Stomach (tissue), 9 donors: ENCODE results near the gene TRAPPC6A. TPM values are rescaled to one million over a fixed set of nuclear protein-coding genes. Genes with fewer than 3 reads are reported as not detected.

Experiments
- DNase-seq, 2 donors: peaks; one replicate each; pipeline versions ENCODE4 v3.0.0 to v3.0.0-alpha.2; 2013 to 2019
- H3K27ac ChIP-seq, 5 donors: fragments of 200-600 bp in 4 of 5; sonication (generic) in 4 of 5; one replicate each; pipeline ENCODE4 v1.5.1; 2013 to 2019; ENCODE audit warnings: mild to moderate bottlenecking in 1 of 5, moderate library complexity in 1 of 5
- H3K27me3 ChIP-seq, 3 donors: fragments of 200-600 bp; sonication (generic); one replicate each; pipeline ENCODE4 v1.5.1; 2017 to 2019; ENCODE audit warnings: mixed run types in 1 of 3
- H3K36me3 ChIP-seq, 4 donors: fragments of 200-600 bp; sonication (generic); 1 replicate in 3 of 4; 2 replicates in 1 of 4; pipeline ENCODE4 v1.5.1; 2016 to 2019
- H3K4me1 ChIP-seq, 4 donors: fragments of 200-600 bp; sonication (generic); one replicate each; pipeline ENCODE4 v1.5.1; 2016 to 2019
- H3K4me3 ChIP-seq, 4 donors: fragments of 200-600 bp; sonication (generic) in 3 of 4; one replicate each; pipeline ENCODE4 v1.5.1; 2016 to 2019; ENCODE audit warnings: mild to moderate bottlenecking in 1 of 4
- H3K9me3 ChIP-seq, 4 donors: fragments of 200-600 bp; sonication (generic); one replicate each; pipeline ENCODE4 v1.5.1; 2016 to 2019
- EP300 ChIP-seq: sonication (generic); formaldehyde crosslinking; IDR thresholded peaks from one replicate; pipeline ENCODE4 v1.6.1; 2017; ENCODE audit warnings: antibody characterized with exemption
- POLR2A ChIP-seq, 4 donors: fragments of 450-650 bp; IDR thresholded peaks; one replicate each; pipeline ENCODE4 v1.6.1; 2016; ENCODE audit warnings: antibody characterized with exemption in 4 of 4, control low read depth in 2 of 4, mild to moderate bottlenecking in 1 of 4, moderate library complexity in 1 of 4
- POLR2AphosphoS5 ChIP-seq, 3 donors: sonication (generic); formaldehyde crosslinking; IDR thresholded peaks; one replicate each; pipeline ENCODE4 v1.6.1; 2016; ENCODE audit warnings: antibody characterized with exemption in 3 of 3
- WGBS, 5 donors: extraction: QIAGEN DNeasy Blood & Tissue Kit in 3 of 5; methylation state at CpG; one replicate each; pipeline versions ENCODE4 v1.1.5 to v1.1.7; 2013 to 2018; 5-methylcytosine and 5-hydroxymethylcytosine counted together
- intact Hi-C: fragments of 100-400 bp; cut with DNase I; formaldehyde crosslinking; loops from one replicate; pipeline ENCODE4 v1.15.1; 2023; ENCODE audit warnings: low total_unique reads
- polyA plus RNA-seq, 3 donors: library from polyadenylated mRNA; stranded (reverse); fragments of 200-250 nt; gene quantifications; one replicate each; pipeline ENCODE4 v1.2.3, GENCODE V29; 2013
- total RNA-seq, 5 donors: library from RNA; depleted of rRNA; stranded (reverse); fragments of >200 nt; gene quantifications; one replicate each; pipeline versions ENCODE4 v1.1.0 to v1.2.3, GENCODE V29; 2014 to 2016
- TF ChIP-seq, protein P1 (sequence below), 7 experiments: fragments of 450-650 bp in 4 of 7; fragments of 200-600 bp in 3 of 7; sonication (generic) in 3 of 7; IDR thresholded peaks; one replicate each; pipeline ENCODE4 v1.5.1; 2016 to 2019; ENCODE audit warnings: antibody characterized with exemption in 7 of 7, control low read depth in 2 of 7, mild to moderate bottlenecking in 1 of 7
- donor health status: healthy with polysubstance abuse.
- donor health status: Bipolar disorder and iron deficiency.
- donor health status: healthy.

Gene TRAPPC6A
- total and polyA plus RNA-seq, 8 donors: 8.7 to 59.4 (median 40.7) TPM; not detected in 1

DNA sequence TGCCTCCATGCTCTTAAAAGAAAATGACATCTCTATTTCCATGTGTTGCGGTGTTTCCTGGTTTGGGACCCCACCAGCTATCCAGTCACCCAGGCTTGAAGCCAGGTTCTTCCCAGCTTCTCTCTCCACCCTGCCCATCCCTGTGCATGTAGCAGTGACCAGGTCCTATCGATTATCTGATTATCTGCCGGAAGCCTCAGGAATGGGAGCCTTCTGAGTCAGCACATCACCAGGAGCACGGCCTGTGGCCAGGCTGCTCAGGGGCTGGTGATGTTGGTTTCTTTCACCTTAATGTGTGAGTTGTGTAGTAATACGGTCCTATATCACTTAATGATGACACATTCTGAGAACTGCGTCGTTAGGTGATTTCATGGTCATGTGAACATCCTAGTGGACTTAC is 51.4 kb downstream of the TRAPPC6A start:
- Histone ChIP-seq H3K27ac (no peak overlapping the region), H3K4me1 (peaks cover 21 to 66% (median 49%) of the 10 kb centered on the region in 4 donors), H3K9me3 (no peaks in the 10 kb centered on the region), H3K4me3 (no peak overlapping the region), H3K36me3 (peaks cover 0 to 15% (median 5%) of the 10 kb centered on the region in 4 donors), H3K27me3 (no peaks in the 10 kb centered on the region)
- WGBS, 5 donors: 79 to 91% (median 85%) methylated on average over 7 of the region's 7 CpGs
- no peak for TF ChIP-seq POLR2A (IDR thresholded peaks at IDR 0.05)
- no peak for TF ChIP-seq EP300
- TF ChIP-seq, protein P1, sequence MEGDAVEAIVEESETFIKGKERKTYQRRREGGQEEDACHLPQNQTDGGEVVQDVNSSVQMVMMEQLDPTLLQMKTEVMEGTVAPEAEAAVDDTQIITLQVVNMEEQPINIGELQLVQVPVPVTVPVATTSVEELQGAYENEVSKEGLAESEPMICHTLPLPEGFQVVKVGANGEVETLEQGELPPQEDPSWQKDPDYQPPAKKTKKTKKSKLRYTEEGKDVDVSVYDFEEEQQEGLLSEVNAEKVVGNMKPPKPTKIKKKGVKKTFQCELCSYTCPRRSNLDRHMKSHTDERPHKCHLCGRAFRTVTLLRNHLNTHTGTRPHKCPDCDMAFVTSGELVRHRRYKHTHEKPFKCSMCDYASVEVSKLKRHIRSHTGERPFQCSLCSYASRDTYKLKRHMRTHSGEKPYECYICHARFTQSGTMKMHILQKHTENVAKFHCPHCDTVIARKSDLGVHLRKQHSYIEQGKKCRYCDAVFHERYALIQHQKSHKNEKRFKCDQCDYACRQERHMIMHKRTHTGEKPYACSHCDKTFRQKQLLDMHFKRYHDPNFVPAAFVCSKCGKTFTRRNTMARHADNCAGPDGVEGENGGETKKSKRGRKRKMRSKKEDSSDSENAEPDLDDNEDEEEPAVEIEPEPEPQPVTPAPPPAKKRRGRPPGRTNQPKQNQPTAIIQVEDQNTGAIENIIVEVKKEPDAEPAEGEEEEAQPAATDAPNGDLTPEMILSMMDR (IDR thresholded peaks at IDR 0.05): no peak
- TF ChIP-seq POLR2AphosphoS5 (IDR thresholded peaks at IDR 0.05): no peak
- intact Hi-C loops: no loop called here
- DNase-seq: no peak

DNA sequence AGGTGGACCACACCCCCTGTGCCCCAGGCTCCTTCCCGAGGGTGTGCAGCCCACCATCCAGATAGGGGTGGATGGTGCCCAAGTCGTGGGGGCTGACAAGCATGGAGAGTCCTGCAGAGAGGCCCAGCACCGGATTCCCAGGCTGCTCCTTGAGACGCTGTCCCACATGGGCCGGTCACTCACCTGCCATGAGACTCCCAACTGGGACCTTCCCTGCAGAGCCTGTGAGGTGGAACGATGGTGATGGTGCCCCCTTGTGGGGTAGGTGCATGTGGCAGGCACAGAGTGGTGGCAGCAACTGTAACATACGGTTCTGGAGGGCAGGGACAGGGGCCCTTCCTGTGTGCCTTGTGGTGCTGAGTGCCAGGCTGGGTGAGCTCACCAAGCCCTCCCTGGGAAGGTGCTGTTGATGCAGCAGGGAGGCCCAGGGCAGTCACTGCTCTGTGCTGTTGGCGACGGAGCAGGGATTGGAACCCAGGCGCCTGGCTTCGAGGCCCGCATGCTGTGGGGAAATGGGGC is 52.0 kb downstream of the TRAPPC6A start:
- TF ChIP-seq POLR2AphosphoS5 (IDR thresholded peaks at IDR 0.05): peak in 1 of 3 donors; percentile 82
- no peak for TF ChIP-seq EP300
- TF ChIP-seq POLR2A (IDR thresholded peaks at IDR 0.05): no peak
- TF ChIP-seq, protein P1 (IDR thresholded peaks at IDR 0.05): peak in 5 of 7 experiments; percentile 61 to 91 (median 80)
- H3K9me3 ChIP-seq: no peaks in the 10 kb centered on the region
- peak overlapping the region in 1 of 5 donors; percentile 19 for H3K27ac ChIP-seq
- peak; percentile 87 to 88 for DNase-seq
- intact Hi-C loops: no loop called here
- 43 to 68% (median 53%) methylated on average over 6 to 12 of the region's 12 CpGs for WGBS, 5 donors
- peaks cover 0 to 15% (median 5%) of the 10 kb centered on the region in 4 donors for H3K36me3 ChIP-seq
- H3K4me1 ChIP-seq: peaks cover 26 to 71% (median 54%) of the 10 kb centered on the region in 4 donors
- H3K4me3 ChIP-seq: no peak overlapping the region
- H3K27me3 ChIP-seq: no peaks in the 10 kb centered on the region

DNA sequence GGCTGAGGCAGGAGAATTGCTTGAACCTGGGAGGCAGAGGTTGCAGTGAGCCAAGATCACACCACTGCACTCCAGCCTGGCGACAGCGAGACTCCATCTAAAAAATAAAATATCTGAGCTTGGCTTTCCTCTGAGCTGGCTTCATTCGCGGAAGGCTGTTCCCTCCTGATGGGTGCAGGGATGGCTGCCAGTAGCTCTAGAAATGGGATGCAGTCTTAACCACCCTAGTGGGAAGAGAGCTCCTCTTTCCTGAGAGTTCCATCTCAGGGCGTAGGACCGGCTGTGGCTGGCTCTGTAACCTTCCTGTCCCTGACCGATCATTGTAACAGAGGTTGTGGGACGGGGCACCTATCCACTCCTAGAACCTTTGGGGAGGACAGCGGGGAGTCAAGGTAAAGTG is 52.7 kb downstream of the TRAPPC6A start:
- Histone ChIP-seq H3K4me1 (peaks cover 30 to 71% (median 57%) of the 10 kb centered on the region in 4 donors), H3K36me3 (peaks cover 0 to 15% (median 5%) of the 10 kb centered on the region in 4 donors), H3K27ac (peak overlapping the region in 1 of 5 donors; percentile 19), H3K4me3 (no peak overlapping the region), H3K9me3 (no peaks in the 10 kb centered on the region), H3K27me3 (no peaks in the 10 kb centered on the region)
- 83 to 94% (median 88%) methylated on average over 9 of the region's 9 CpGs for WGBS, 5 donors
- TF ChIP-seq, protein P1 (IDR thresholded peaks at IDR 0.05): no peak
- no peak for TF ChIP-seq POLR2A (IDR thresholded peaks at IDR 0.05)
- TF ChIP-seq POLR2AphosphoS5 (IDR thresholded peaks at IDR 0.05): no peak
- no peak for TF ChIP-seq EP300
- no peak for DNase-seq
- intact Hi-C loops: no loop called here

DNA sequence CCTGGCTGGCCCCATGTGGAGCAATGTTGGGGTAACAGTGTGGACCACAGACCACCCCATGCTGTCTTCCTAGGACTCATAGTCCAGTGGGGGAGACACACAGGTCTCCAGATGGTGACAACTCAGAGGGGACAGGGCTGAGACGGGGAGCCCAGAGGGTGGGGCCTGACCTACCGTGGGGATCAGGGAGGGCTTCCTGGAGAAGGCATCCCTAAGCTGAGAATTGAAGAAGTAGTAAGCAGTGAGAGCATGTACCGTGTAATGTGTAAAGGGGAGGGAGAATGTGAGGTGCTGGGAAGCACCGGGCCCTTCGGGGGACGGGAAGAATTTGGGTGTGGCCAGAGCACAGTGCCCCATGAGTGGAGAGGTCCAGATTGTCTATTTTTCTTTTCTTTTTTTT is 54.0 kb downstream of the TRAPPC6A start:
- Histone ChIP-seq H3K27ac (peak overlapping the region in 1 of 5 donors; percentile 15), H3K9me3 (no peaks in the 10 kb centered on the region), H3K27me3 (no peaks in the 10 kb centered on the region), H3K4me1 (peaks cover 43 to 80% (median 69%) of the 10 kb centered on the region in 4 donors), H3K4me3 (no peak overlapping the region), H3K36me3 (peaks cover 0 to 15% (median 4%) of the 10 kb centered on the region in 4 donors)
- WGBS, 5 donors: 37 to 71% (median 62%) methylated on average over 6 of the region's 6 CpGs
- intact Hi-C loops: no loop called here
- no peak for DNase-seq
- TF ChIP-seq EP300: no peak
- TF ChIP-seq, protein P1 (IDR thresholded peaks at IDR 0.05): no peak
- TF ChIP-seq POLR2AphosphoS5 (IDR thresholded peaks at IDR 0.05): no peak
- no peak for TF ChIP-seq POLR2A (IDR thresholded peaks at IDR 0.05)
